Activated CD4-positive, alpha-beta T cell treated with anti-CD3 and anti-CD28 coated beads for 36 hours (primary cell): ENCODE measurements around the gene RSPO4. TPM values are rescaled to one million over a fixed set of nuclear protein-coding genes. Genes with fewer than 3 reads are reported as not detected.

ENCODE experiments used
- ATAC-seq: fragments of 200-7000 bp; cut with Tn5 transposase; one replicate; pipeline ENCODE4 v1.10.0; 2021; ENCODE audit warnings: mild to moderate bottlenecking, moderate library complexity
- CTCF ChIA-PET: fragments of 350-600 bp; sonication (Branson Sonifier 250); formaldehyde crosslinking; loops from one replicate; lab custom pipeline; 2021; ENCODE audit warnings: antibody characterized with exemption; lab: Charles Lee
- POLR2A ChIA-PET: fragments of 350-600 bp; sonication (Branson Sonifier 250); formaldehyde crosslinking; loops from one replicate; lab custom pipeline; 2021; ENCODE audit warnings: antibody characterized with exemption, inconsistent platforms; lab: Charles Lee
- DNase-seq: peaks from one replicate; pipeline ENCODE4 v3.0.0-alpha.2; 2020
- H3K27ac Mint-ChIP-seq: one replicate; pipeline ENCODE4 v1.8.0; 2021; ENCODE audit warnings: mixed read lengths
- H3K27me3 Mint-ChIP-seq: one replicate; pipeline ENCODE4 v1.8.0; 2021; ENCODE audit warnings: mixed read lengths
- H3K36me3 Mint-ChIP-seq: one replicate; pipeline ENCODE4 v1.8.0; 2021; ENCODE audit warnings: low read depth, mixed read lengths
- H3K4me1 Mint-ChIP-seq: one replicate; pipeline ENCODE4 v1.8.0; 2021; ENCODE audit warnings: mixed read lengths
- H3K4me3 Mint-ChIP-seq: one replicate; pipeline ENCODE4 v1.8.0; 2021; ENCODE audit warnings: mild to moderate bottlenecking, moderate library complexity, mixed read lengths
- H3K9me3 Mint-ChIP-seq: one replicate; pipeline ENCODE4 v1.8.0; 2021; ENCODE audit warnings: low read depth, mixed read lengths
- intact Hi-C, 2 experiments: fragments of 100-400 bp; cut with DNase I in 1 of 2; cut with micrococcal nuclease in 1 of 2; formaldehyde crosslinking; loops; one replicate each; pipeline versions ENCODE4 v1.14.2 to v1.15.1; 2022 to 2024; cut with DNase I, micrococcal nuclease
- total RNA-seq, 2 experiments: library from RNA; stranded (reverse); gene quantifications; one replicate each; pipeline ENCODE4 v1.2.3, GENCODE V29; 2021

The RSPO4 gene
- total RNA-seq, 2 experiments from 2014 or later = not detected

DNA sequence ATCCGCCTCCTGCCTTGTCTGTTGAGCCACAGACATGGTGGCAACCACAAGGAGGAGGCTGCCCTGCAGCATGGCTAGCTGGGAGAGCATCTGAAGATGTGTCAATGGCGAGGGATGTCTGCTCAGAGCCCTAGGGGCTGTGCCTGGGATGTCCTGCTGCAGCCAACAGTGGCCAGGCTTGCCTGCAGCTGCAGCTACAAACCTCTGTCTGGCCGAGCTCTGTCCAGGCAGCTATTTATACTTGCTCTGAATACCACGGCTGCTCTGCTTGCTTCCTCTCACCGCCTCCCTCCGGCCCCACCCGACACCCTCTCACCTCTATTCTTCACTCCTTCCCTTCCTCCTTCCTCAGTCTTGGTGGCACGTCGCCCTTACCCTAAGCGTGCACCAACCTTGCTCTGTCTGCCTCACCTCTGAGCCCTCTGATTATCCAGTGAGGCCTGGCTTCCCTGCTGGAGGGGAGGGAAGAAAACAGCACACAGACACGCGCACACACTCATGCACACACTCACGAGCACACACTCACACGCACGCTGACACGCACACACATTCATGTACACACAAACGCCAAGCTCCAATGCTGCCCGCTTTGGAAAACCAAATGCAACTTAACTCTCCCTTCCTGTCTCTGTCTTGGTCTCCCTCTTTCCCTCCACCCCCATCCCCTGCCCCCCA is 85.8 kb downstream of the RSPO4 start, which contains the start of gene ANGPT4:
Gene ANGPT4 (minus strand): TSS at position 210 of the 675 bp plus-strand sequence. CDS start 120 bp downstream, at position 90.
- Mint-ChIP-seq H3K9me3 (no peaks in the 10 kb centered on the region), H3K27me3 (peaks cover 8% of the 10 kb centered on the region), H3K4me3 (no peak within 1 kb of the TSS), H3K36me3 (no peaks in the 10 kb centered on the region), H3K4me1 (no peaks in the 10 kb centered on the region), H3K27ac (no peak within 1 kb of the TSS)
- intact Hi-C loops = no loop called here
- ChIA-PET POLR2A (no interaction called here), CTCF (no interaction called here)
- DNase-seq = no peak
- ATAC-seq = no peak

GRCh38 chr20:914727-915498 is 87.2 kb downstream of the RSPO4 start:
- no peaks in the 10 kb centered on the region for H3K9me3 Mint-ChIP-seq
- peaks cover 8% of the 10 kb centered on the region for H3K27me3 Mint-ChIP-seq
- no peaks in the 10 kb centered on the region for H3K4me1 Mint-ChIP-seq
- intact Hi-C loops = loop anchor here in 1 of 2 experiments (5.0 kb wide), 1 partner anchor 98 kb away; no protein-coding TSS in a partner anchor
- ATAC-seq (no peak), DNase-seq (no peak)
- no peak overlapping the region for H3K4me3 Mint-ChIP-seq
- ChIA-PET CTCF (no interaction called here), POLR2A (no interaction called here)
- no peaks in the 10 kb centered on the region for H3K36me3 Mint-ChIP-seq
- H3K27ac Mint-ChIP-seq = no peak overlapping the region

GRCh38 chr20:913306-913849 is 88.7 kb downstream of the RSPO4 start:
- ATAC-seq (no peak), DNase-seq (no peak)
- ChIA-PET POLR2A (no interaction called here), CTCF (interaction anchor here (1.2 kb wide), 1 partner anchor 43 kb away, joined by 3 read pairs; no protein-coding TSS in a partner anchor)
- H3K4me3 Mint-ChIP-seq = no peak overlapping the region
- no peak overlapping the region for H3K27ac Mint-ChIP-seq
- no peaks in the 10 kb centered on the region for H3K4me1 Mint-ChIP-seq
- peaks cover 8% of the 10 kb centered on the region for H3K27me3 Mint-ChIP-seq
- no peaks in the 10 kb centered on the region for H3K36me3 Mint-ChIP-seq
- H3K9me3 Mint-ChIP-seq = no peaks in the 10 kb centered on the region
- intact Hi-C loops = loop anchor here in 1 of 2 experiments (5.0 kb wide), 1 partner anchor 96 kb away; no protein-coding TSS in a partner anchor

GRCh38 chr20:911882-912600 is 90.1 kb downstream of the RSPO4 start:
- Mint-ChIP-seq H3K4me1 (no peaks in the 10 kb centered on the region), H3K27me3 (peaks cover 8% of the 10 kb centered on the region), H3K4me3 (no peak overlapping the region), H3K27ac (no peak overlapping the region), H3K36me3 (no peaks in the 10 kb centered on the region), H3K9me3 (no peaks in the 10 kb centered on the region)
- DNase-seq = peak; percentile 30
- POLR2A ChIA-PET = no interaction called here
- intact Hi-C loops = loop anchor here in 1 of 2 experiments (5.0 kb wide), 1 partner anchor 95 kb away; no protein-coding TSS in a partner anchor
- no peak for ATAC-seq
- CTCF ChIA-PET = interaction anchor here (0.9 to 1.2 kb wide), 3 partner anchors 44 to 96 kb away, joined by 3 to 4 read pairs (median 3); no protein-coding TSS in a partner anchor

DNA sequence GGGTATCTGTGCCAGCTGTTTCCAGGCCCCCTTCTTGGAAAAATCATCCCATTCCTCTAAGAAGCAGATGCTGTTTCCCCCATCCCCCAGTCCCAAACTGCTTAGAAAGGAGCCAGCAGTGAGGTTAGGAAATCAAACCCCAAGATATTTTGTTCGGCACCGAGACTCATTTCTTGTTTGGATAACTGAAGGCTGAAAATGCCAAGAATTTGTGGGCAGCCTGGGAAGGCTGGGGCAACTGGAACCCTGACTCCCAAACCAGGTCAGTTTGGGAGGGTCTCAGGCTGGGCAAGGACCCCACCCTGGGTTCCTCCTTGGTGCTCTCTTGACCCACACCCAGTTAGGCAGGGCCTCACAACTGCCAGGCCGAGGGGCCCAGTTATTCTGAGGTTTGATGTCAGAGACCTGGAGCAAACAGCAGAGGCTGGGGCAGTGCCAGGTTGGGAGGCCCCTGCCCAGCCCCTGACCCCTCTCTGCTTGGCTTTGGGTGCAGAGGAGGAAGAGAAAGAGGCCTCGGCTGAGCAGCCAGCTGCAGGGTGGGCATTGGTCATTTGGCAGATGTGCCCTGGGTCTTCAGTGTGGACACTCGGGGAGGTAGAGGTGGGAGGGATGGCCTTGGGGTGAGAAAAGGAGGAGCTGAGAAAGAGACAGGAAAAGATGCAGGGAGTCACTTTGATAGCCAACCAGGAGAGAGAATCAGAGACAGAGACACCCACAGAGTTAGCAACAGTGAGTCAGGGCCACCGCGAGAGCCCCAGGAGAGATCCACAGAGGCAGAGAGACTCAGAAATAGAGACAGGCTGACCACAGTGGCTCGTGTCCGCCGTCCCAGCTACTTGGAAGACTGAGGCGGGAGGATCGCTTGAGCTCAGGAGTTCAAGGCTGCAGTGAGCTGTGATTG is 91.0 kb downstream of the RSPO4 start:
- POLR2A ChIA-PET = no interaction called here
- H3K9me3 Mint-ChIP-seq = no peaks in the 10 kb centered on the region
- H3K4me1 Mint-ChIP-seq = no peaks in the 10 kb centered on the region
- H3K27ac Mint-ChIP-seq = no peak overlapping the region
- CTCF ChIA-PET = interaction anchor here (0.5 to 1.0 kb wide), 4 partner anchors 45 to 95 kb away, joined by 3 to 5 read pairs (median 4); partner anchors contain the start of gene FAM110A
- peaks cover 5% of the 10 kb centered on the region for H3K27me3 Mint-ChIP-seq
- no peak overlapping the region for H3K4me3 Mint-ChIP-seq
- intact Hi-C loops = loop anchor here in 1 of 2 experiments (5.0 kb wide), 1 partner anchor 94 kb away; no protein-coding TSS in a partner anchor
- H3K36me3 Mint-ChIP-seq = no peaks in the 10 kb centered on the region
- peak; percentile 14 for DNase-seq
- ATAC-seq = no peak

DNA sequence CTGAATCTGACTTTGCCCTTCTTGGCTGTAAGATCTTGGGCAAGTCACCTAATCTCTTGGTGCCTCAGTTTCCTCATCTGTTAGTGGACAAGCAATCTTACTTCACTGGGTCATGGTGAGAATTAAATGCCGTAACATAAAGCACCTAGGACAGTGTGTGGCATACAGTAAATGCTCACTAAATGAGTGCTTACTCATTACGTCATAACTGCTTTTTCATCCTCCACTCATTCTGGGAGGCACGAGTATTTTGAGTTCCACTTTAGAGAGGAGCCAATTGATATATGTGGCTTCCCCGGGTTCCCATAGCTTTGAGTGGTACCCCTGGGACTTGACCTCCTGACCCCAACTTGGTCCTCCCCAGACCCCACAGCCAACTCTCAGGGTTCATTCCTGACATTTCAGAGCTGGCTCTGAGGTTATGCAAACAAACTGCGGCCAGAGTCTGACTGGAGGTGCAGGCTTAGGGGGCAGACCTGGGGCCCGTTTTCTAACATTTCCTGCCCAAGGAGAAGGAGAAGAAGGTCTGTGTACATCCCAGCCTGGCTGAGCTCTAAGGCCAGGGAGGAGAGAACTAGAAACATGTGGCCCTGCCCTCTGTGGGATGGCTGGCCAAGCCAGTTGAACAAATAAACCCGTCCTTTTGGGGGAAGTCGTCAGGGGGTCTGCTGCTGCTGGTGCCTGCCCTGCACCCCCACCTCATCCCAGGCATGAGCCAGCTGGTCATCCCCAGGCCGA is 91.8 kb downstream of the RSPO4 start:
- no peaks in the 10 kb centered on the region for H3K9me3 Mint-ChIP-seq
- H3K27me3 Mint-ChIP-seq = peaks cover 5% of the 10 kb centered on the region
- intact Hi-C loops = loop anchor here in 1 of 2 experiments (5.0 kb wide), 1 partner anchor 93 kb away; no protein-coding TSS in a partner anchor
- ATAC-seq (no peak), DNase-seq (no peak)
- H3K36me3 Mint-ChIP-seq = no peaks in the 10 kb centered on the region
- H3K4me1 Mint-ChIP-seq = no peaks in the 10 kb centered on the region
- POLR2A ChIA-PET = no interaction called here
- H3K27ac Mint-ChIP-seq = no peak overlapping the region
- no peak overlapping the region for H3K4me3 Mint-ChIP-seq
- CTCF ChIA-PET = no interaction called here

DNA sequence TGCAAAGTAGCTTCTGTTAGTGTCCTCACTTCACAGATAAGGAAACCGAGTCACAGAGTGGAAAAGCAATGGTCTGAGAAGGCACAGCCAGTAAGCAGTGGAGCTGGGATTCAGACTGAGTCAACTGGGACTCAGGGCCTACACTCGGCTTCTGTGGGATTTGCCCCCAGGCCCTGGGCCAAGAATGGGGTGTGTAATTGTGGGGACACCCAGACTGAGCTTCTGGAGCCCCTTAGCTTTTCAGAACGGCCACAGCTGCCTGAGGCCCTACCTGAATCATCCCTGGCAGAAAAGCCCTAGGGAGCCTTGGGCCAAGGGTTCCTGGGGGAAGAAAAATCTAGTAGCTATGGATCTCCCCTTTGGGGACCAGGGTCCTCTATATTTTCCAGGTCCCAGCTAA is 92.5 kb downstream of the RSPO4 start:
- DNase-seq = no peak

More for the DNA sequence above, 92.5 kb downstream of the RSPO4 start:
- Mint-ChIP-seq H3K27ac (no peak overlapping the region), H3K4me1 (no peaks in the 10 kb centered on the region), H3K9me3 (no peaks in the 10 kb centered on the region), H3K27me3 (peaks cover 5% of the 10 kb centered on the region), H3K4me3 (no peak overlapping the region), H3K36me3 (no peaks in the 10 kb centered on the region)
- CTCF ChIA-PET = no interaction called here
- POLR2A ChIA-PET = no interaction called here
- intact Hi-C loops = loop anchor here in 1 of 2 experiments (5.0 kb wide), 1 partner anchor 92 kb away; no protein-coding TSS in a partner anchor
- ATAC-seq = no peak

Other genes with a start within 250 kb of the RSPO4 start
- not detected for gene SLC52A3, start 233.8 kb downstream of the RSPO4 start, total RNA-seq
- 10 to 100 TPM; 15.5 TPM for gene FAM110A, start 168.6 kb downstream of the RSPO4 start, total RNA-seq
- gene ANGPT4, start 86.0 kb downstream of the RSPO4 start, total RNA-seq = not detected
- 100 to 1,000 TPM; 143 to 178 TPM for gene PSMF1, start 116.3 kb upstream of the RSPO4 start, total RNA-seq
- 1 to 10 TPM; 1.5 to 2.0 TPM for gene TMEM74B, start 182.7 kb upstream of the RSPO4 start, total RNA-seq
- not detected for gene C20orf202, start 201.1 kb upstream of the RSPO4 start, total RNA-seq
- gene RAD21L1, start 223.7 kb upstream of the RSPO4 start, total RNA-seq = under 1 TPM in 1 of 2 experiments, not detected in 1; 0.32 TPM